ENCODE results near the gene CIRBP. TPM values are rescaled to one million over a fixed set of nuclear protein-coding genes. Genes with fewer than 3 reads are reported as not detected.

Gene CIRBP
- total and polyA plus RNA-seq, 4 donors = 41.1 to 135 (median 96.9) TPM

DNA sequence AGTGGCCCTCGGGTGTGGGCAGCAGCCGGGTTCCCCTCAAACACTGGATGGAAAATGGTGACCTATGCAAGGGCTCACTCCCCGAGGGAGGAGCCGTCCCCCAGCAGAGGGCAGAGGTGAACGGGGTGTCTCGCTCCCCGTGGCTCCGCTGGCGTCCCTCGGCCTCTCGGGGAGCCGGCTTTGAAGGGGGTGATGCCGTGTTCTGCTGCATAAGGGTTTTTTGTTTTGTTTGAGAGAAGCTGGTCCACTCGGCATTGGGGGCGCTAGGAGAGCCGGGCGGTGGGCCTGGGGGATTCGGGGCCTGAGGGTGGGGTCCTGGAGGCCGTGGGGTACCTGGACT lies 20.5 kb downstream of the CIRBP start:
- no peaks in the 10 kb centered on the region for H3K36me3 ChIP-seq (ENCODE audit: control insufficient read depth in 4 of 4, insufficient read depth in 3 of 4, low read depth in 1 of 4, low read length in 3 of 4)
- DNase-seq (ENCODE audit: low spot score) = no peak
- H3K27me3 ChIP-seq (ENCODE audit: control insufficient read depth in 4 of 4, insufficient read depth in 4 of 4, low read length in 3 of 4) = no peaks in the 10 kb centered on the region
- no peak overlapping the region for H3K27ac ChIP-seq (ENCODE audit: low read depth in 1 of 2, low read length in 2 of 2)
- H3K9ac ChIP-seq (ENCODE audit: low read depth in 1 of 2, low read length in 2 of 2) = no peak overlapping the region
- H3K9me3 ChIP-seq (ENCODE audit: control insufficient read depth in 4 of 4, low read length in 3 of 4) = no peaks in the 10 kb centered on the region
- peaks cover 17 to 60% (median 29%) of the 10 kb centered on the region in 4 donors for H3K4me1 ChIP-seq (ENCODE audit: control insufficient read depth in 4 of 4, insufficient read depth in 4 of 4, low read length in 3 of 4)
- no peak overlapping the region for H3K4me3 ChIP-seq (ENCODE audit: low read depth in 1 of 3, low read length in 3 of 3)
- no peak for TF ChIP-seq YY1 (IDR thresholded peaks at IDR 0.05)
- TF ChIP-seq HNF4A (conservative IDR thresholded peaks at IDR 0.05) = no peak
- TF ChIP-seq RAD21 (IDR thresholded peaks at IDR 0.05) = no peak
- TF ChIP-seq HNF4G (IDR thresholded peaks at IDR 0.05) = no peak
- no peak for TF ChIP-seq FOXA2 (IDR thresholded peaks at IDR 0.05)
- TF ChIP-seq ATF3 (IDR thresholded peaks at IDR 0.05) = no peak
- TF ChIP-seq REST (IDR thresholded peaks at IDR 0.05) = no peak
- TF ChIP-seq NR2F2 (IDR thresholded peaks at IDR 0.05) = no peak
- TF ChIP-seq, protein P1, sequence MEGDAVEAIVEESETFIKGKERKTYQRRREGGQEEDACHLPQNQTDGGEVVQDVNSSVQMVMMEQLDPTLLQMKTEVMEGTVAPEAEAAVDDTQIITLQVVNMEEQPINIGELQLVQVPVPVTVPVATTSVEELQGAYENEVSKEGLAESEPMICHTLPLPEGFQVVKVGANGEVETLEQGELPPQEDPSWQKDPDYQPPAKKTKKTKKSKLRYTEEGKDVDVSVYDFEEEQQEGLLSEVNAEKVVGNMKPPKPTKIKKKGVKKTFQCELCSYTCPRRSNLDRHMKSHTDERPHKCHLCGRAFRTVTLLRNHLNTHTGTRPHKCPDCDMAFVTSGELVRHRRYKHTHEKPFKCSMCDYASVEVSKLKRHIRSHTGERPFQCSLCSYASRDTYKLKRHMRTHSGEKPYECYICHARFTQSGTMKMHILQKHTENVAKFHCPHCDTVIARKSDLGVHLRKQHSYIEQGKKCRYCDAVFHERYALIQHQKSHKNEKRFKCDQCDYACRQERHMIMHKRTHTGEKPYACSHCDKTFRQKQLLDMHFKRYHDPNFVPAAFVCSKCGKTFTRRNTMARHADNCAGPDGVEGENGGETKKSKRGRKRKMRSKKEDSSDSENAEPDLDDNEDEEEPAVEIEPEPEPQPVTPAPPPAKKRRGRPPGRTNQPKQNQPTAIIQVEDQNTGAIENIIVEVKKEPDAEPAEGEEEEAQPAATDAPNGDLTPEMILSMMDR (IDR thresholded peaks at IDR 0.05; ENCODE audit: low read depth, low read length, missing input control) = no peak
- TF ChIP-seq EGR1 (IDR thresholded peaks at IDR 0.05; ENCODE audit: low read depth in 2 of 2) = no peak
- TF ChIP-seq GABPA (IDR thresholded peaks at IDR 0.05 in 1 of 2, conservative IDR thresholded peaks at IDR 0.05 in 1 of 2) = no peak
- 87% methylated on average over 19 of the region's 19 CpGs for WGBS

DNA sequence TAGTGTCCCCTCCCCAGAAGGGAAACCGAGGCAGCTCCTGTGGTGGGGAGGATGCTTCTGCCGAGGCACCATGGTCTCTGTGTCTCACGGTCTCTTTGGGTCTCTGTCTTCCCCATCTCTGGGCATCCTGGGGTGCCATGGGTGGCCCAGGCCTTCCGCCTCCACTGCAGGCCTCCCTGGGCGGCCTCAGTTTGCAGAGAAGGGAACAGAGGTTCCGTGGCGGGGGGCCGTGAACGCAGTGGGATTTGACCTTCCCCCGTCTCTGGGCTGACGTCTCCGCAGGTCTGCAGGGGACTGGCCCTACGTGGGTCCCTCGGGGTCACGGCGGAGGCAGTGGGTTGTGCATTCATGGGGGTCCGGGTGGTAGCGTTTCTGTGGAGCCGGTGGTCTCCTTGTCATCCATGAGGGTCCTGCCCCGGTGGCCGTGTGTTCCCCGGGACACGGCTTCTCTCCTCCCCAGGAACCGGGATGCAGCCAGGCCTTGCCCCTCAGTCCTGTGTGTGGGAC lies 21.1 kb downstream of the CIRBP start:
- no peak for DNase-seq (ENCODE audit: low spot score)
- no peaks in the 10 kb centered on the region for H3K9me3 ChIP-seq (ENCODE audit: control insufficient read depth in 4 of 4, low read length in 3 of 4)

More for the DNA sequence above, 21.1 kb downstream of the CIRBP start:
- no peak for TF ChIP-seq FOXA1 (IDR thresholded peaks at IDR 0.05)
- TF ChIP-seq FOXA2 (IDR thresholded peaks at IDR 0.05) = no peak
- no peak for TF ChIP-seq SP1 (IDR thresholded peaks at IDR 0.05)
- TF ChIP-seq NR2F2 (IDR thresholded peaks at IDR 0.05) = no peak
- no peak overlapping the region for H3K9ac ChIP-seq (ENCODE audit: low read depth in 1 of 2, low read length in 2 of 2)
- 89% methylated on average over 24 of the region's 24 CpGs for WGBS
- H3K27ac ChIP-seq (ENCODE audit: low read depth in 1 of 2, low read length in 2 of 2) = no peak overlapping the region
- H3K36me3 ChIP-seq (ENCODE audit: control insufficient read depth in 4 of 4, insufficient read depth in 3 of 4, low read depth in 1 of 4, low read length in 3 of 4) = no peaks in the 10 kb centered on the region
- H3K27me3 ChIP-seq (ENCODE audit: control insufficient read depth in 4 of 4, insufficient read depth in 4 of 4, low read length in 3 of 4) = no peaks in the 10 kb centered on the region
- peaks cover 20 to 60% (median 29%) of the 10 kb centered on the region in 4 donors for H3K4me1 ChIP-seq (ENCODE audit: control insufficient read depth in 4 of 4, insufficient read depth in 4 of 4, low read length in 3 of 4)
- no peak overlapping the region for H3K4me3 ChIP-seq (ENCODE audit: low read depth in 1 of 3, low read length in 3 of 3)

Measured in liver (tissue), 9 donors.